WTC11 (cell line): ENCODE results near the gene DGKG. TPM values are rescaled to one million over a fixed set of nuclear protein-coding genes. Genes with fewer than 3 reads are reported as not detected.

Experiments
- ATAC-seq: fragments of 200-7000 bp; cut with Tn5 transposase; 2 replicates; pipeline ENCODE4 v1.10.0; 2021; ENCODE audit warnings: mild to moderate bottlenecking, moderate library complexity
- CTCF ChIA-PET: fragments of 300-600 bp; sonication (Branson Sonifier 250); formaldehyde crosslinking; loops from one replicate; lab custom pipeline; 2021; ENCODE audit warnings: antibody characterized with exemption; lab: Charles Lee
- POLR2A ChIA-PET: fragments of 350-600 bp; sonication (Branson Sonifier 250); formaldehyde crosslinking; loops from one replicate; lab custom pipeline; 2021; ENCODE audit warnings: antibody characterized with exemption; lab: Charles Lee
- DNase-seq: peaks from one replicate; pipeline ENCODE4 v3.0.0; 2021; ENCODE audit warnings: low spot score
- H3K27ac Mint-ChIP-seq: 2 replicates; pipeline ENCODE4 v1.8.0; 2021; ENCODE audit warnings: mixed read lengths
- H3K27me3 Mint-ChIP-seq: 2 replicates; pipeline ENCODE4 v1.8.0; 2021; ENCODE audit warnings: low read depth, mild to moderate bottlenecking, moderate library complexity, mixed read lengths
- H3K36me3 Mint-ChIP-seq: 2 replicates; pipeline ENCODE4 v1.8.0; 2021; ENCODE audit warnings: mixed read lengths
- H3K4me1 Mint-ChIP-seq: 2 replicates; pipeline ENCODE4 v1.8.0; 2022; ENCODE audit warnings: mixed read lengths
- H3K4me3 Mint-ChIP-seq: 2 replicates; pipeline ENCODE4 v1.8.0; 2021; ENCODE audit warnings: mild to moderate bottlenecking, moderate library complexity, mixed read lengths
- H3K9me3 Mint-ChIP-seq: 2 replicates; pipeline ENCODE4 v1.8.0; 2021; ENCODE audit warnings: mixed read lengths
- ATF1 ChIP-seq: sonication (generic); formaldehyde crosslinking; IDR thresholded peaks from 2 replicates; pipeline ENCODE4 v1.8.1; 2023; ENCODE audit warnings: mild to moderate bottlenecking, moderate library complexity, missing genetic modification reagents
- ATF2 ChIP-seq: sonication (generic); formaldehyde crosslinking; IDR thresholded peaks from 2 replicates; pipeline ENCODE4 v1.8.1; 2022; ENCODE audit warnings: low read depth, missing genetic modification reagents, borderline replicate concordance
- ATF6 ChIP-seq: sonication (generic); formaldehyde crosslinking; IDR thresholded peaks from 2 replicates; pipeline ENCODE4 v1.8.1; 2023; ENCODE audit warnings: mild to moderate bottlenecking, missing genetic modification reagents
- CREB1 ChIP-seq: sonication (generic); formaldehyde crosslinking; IDR thresholded peaks from 2 replicates; pipeline ENCODE4 v1.8.0; 2023; ENCODE audit warnings: mild to moderate bottlenecking, missing genetic modification reagents
- ELF4 ChIP-seq: sonication (generic); formaldehyde crosslinking; IDR thresholded peaks from 2 replicates; pipeline ENCODE4 v1.8.1; 2022; ENCODE audit warnings: low read depth, mild to moderate bottlenecking, moderate library complexity, missing genetic modification reagents
- FOXP4 ChIP-seq: sonication (generic); formaldehyde crosslinking; IDR thresholded peaks from 2 replicates; pipeline ENCODE4 v1.8.0; 2022; ENCODE audit warnings: mild to moderate bottlenecking, missing genetic modification reagents
- GTF2I ChIP-seq: fragments of 250-450 bp; sonication (Bioruptor Pico); conservative IDR thresholded peaks from 2 replicates; pipeline ENCODE4 v1.4.0; 2021; ENCODE audit warnings: mild to moderate bottlenecking
- IRF2 ChIP-seq: sonication (generic); formaldehyde crosslinking; IDR thresholded peaks from 2 replicates; pipeline ENCODE4 v1.8.0; 2022; ENCODE audit warnings: low read depth, missing genetic modification reagents, borderline replicate concordance
- JUN ChIP-seq: sonication (generic); formaldehyde crosslinking; IDR thresholded peaks from 2 replicates; pipeline ENCODE4 v1.8.0; 2023; ENCODE audit warnings: mild to moderate bottlenecking, missing genetic modification reagents
- NFATC4 ChIP-seq: fragments of 250-450 bp; sonication (Bioruptor Pico); IDR thresholded peaks from 2 replicates; pipeline ENCODE4 v1.9.0; 2021; ENCODE audit warnings: mild to moderate bottlenecking
- NFE2L1 ChIP-seq: sonication (generic); formaldehyde crosslinking; IDR thresholded peaks from 2 replicates; pipeline ENCODE4 v1.8.1; 2023; ENCODE audit warnings: missing genetic modification reagents
- NFYB ChIP-seq: sonication (generic); formaldehyde crosslinking; conservative IDR thresholded peaks from 2 replicates; pipeline ENCODE4 v1.8.0; 2022; ENCODE audit warnings: low read depth, missing genetic modification reagents
- NR3C1 ChIP-seq: sonication (generic); formaldehyde crosslinking; conservative IDR thresholded peaks from 2 replicates; pipeline ENCODE4 v1.8.1; 2023; ENCODE audit warnings: low read depth, mild to moderate bottlenecking, missing genetic modification reagents
- PREB ChIP-seq: sonication (generic); formaldehyde crosslinking; IDR thresholded peaks from 2 replicates; pipeline ENCODE4 v1.8.1; 2022; ENCODE audit warnings: mild to moderate bottlenecking, missing genetic modification reagents, moderate library complexity, borderline replicate concordance
- PRRX2 ChIP-seq: fragments of 250-450 bp; sonication (Bioruptor Pico); IDR thresholded peaks from 2 replicates; pipeline ENCODE4 v1.8.0; 2021; ENCODE audit warnings: mild to moderate bottlenecking
- RELA ChIP-seq: sonication (generic); formaldehyde crosslinking; IDR thresholded peaks from 2 replicates; pipeline ENCODE4 v1.8.1; 2022; ENCODE audit warnings: missing genetic modification reagents, mild to moderate bottlenecking, borderline replicate concordance
- RORB ChIP-seq: fragments of 250-450 bp; sonication (Bioruptor Pico); IDR thresholded peaks from 2 replicates; pipeline ENCODE4 v1.9.0; 2021; ENCODE audit warnings: mild to moderate bottlenecking
- SMAD4 ChIP-seq: sonication (generic); formaldehyde crosslinking; IDR thresholded peaks from 2 replicates; pipeline ENCODE4 v1.8.0; 2022; ENCODE audit warnings: mild to moderate bottlenecking, missing genetic modification reagents
- ZBTB21 ChIP-seq: sonication (generic); formaldehyde crosslinking; IDR thresholded peaks from 2 replicates; pipeline ENCODE4 v1.8.1; 2023; ENCODE audit warnings: mild to moderate bottlenecking, missing genetic modification reagents, borderline replicate concordance
- ZBTB43 ChIP-seq: sonication (generic); formaldehyde crosslinking; IDR thresholded peaks from 2 replicates; pipeline ENCODE4 v1.8.1; 2023; ENCODE audit warnings: mild to moderate bottlenecking, missing genetic modification reagents
- ZNF138 ChIP-seq: sonication (generic); formaldehyde crosslinking; conservative IDR thresholded peaks from 2 replicates; pipeline ENCODE4 v1.8.1; 2022; ENCODE audit warnings: mild to moderate bottlenecking, moderate library complexity, missing genetic modification reagents
- ZNF232 ChIP-seq: sonication (generic); formaldehyde crosslinking; IDR thresholded peaks from 2 replicates; pipeline ENCODE4 v1.8.0; 2022; ENCODE audit warnings: mild to moderate bottlenecking, missing genetic modification reagents
- total RNA-seq: library from RNA; stranded (reverse); gene quantifications from 3 replicates; pipeline ENCODE4 v1.2.3, GENCODE V29; 2021

Gene DGKG
- total RNA-seq, 1 experiment from 2014 or later: 0.92 TPM

- TF ChIP-seq ZBTB43 (CRISPR knock-in tag): no peak
- no peak for TF ChIP-seq NFE2L1 (CRISPR knock-in tag)
- TF ChIP-seq ATF2 (CRISPR knock-in tag): no peak
- TF ChIP-seq, all 79 proteins: peak for 0
Observed at GRCh38 chr3:186102687-186103086, 259.3 kb downstream of the DGKG start (continued).

- ChIA-PET CTCF (no interaction called here), POLR2A (no interaction called here)
- peaks cover 76% of the 10 kb centered on the region for H3K4me1 Mint-ChIP-seq
Observed at GRCh38 chr3:186100398-186100797, 261.6 kb downstream of the DGKG start.

GRCh38 chr3:186099178-186099577 lies 262.9 kb downstream of the DGKG start:
- peaks cover 82% of the 10 kb centered on the region for H3K4me1 Mint-ChIP-seq
- DNase-seq: no peak
- peak overlapping the region; percentile 82 for H3K4me3 Mint-ChIP-seq
- CTCF ChIA-PET: interaction anchor here (1.0 to 3.7 kb wide), 5 partner anchors 11 to 156 kb away, joined by 3 to 30 read pairs (median 3); no protein-coding TSS in a partner anchor
- no peaks in the 10 kb centered on the region for H3K27me3 Mint-ChIP-seq
- H3K27ac Mint-ChIP-seq: peak overlapping the region; percentile 98; the same call in 1 of the 2 replicates
- ATAC-seq: no peak
- H3K9me3 Mint-ChIP-seq: no peaks in the 10 kb centered on the region
- POLR2A ChIA-PET: no interaction called here
- H3K36me3 Mint-ChIP-seq: peaks cover 22% of the 10 kb centered on the region
- no peak for TF ChIP-seq ZNF232 (CRISPR knock-in tag)
- no peak for TF ChIP-seq RORB
- TF ChIP-seq ELF4: no peak
- TF ChIP-seq PREB (CRISPR knock-in tag): no peak
- TF ChIP-seq NFYB: no peak
- no peak for TF ChIP-seq NFATC4 (CRISPR knock-in tag)
- TF ChIP-seq ATF1 (CRISPR knock-in tag): no peak
- no peak for TF ChIP-seq PRRX2 (CRISPR knock-in tag)
- no peak for TF ChIP-seq IRF2
- no peak for TF ChIP-seq ZNF138 (CRISPR knock-in tag)
- no peak for TF ChIP-seq ZBTB21
- TF ChIP-seq RELA (CRISPR knock-in tag): no peak

More at GRCh38 chr3:186100398-186100797, 261.6 kb downstream of the DGKG start:
- no peak for DNase-seq
- H3K27me3 Mint-ChIP-seq: no peaks in the 10 kb centered on the region
- peaks cover 22% of the 10 kb centered on the region for H3K36me3 Mint-ChIP-seq
- H3K9me3 Mint-ChIP-seq: no peaks in the 10 kb centered on the region
- no peak for ATAC-seq
- H3K4me3 Mint-ChIP-seq: no peak overlapping the region
- no peak for TF ChIP-seq CREB1
- TF ChIP-seq NR3C1 (CRISPR knock-in tag): no peak
- no peak for TF ChIP-seq JUN (CRISPR knock-in tag)
- no peak for TF ChIP-seq FOXP4 (CRISPR knock-in tag)
- TF ChIP-seq GTF2I: no peak
- no peak for TF ChIP-seq ATF6 (CRISPR knock-in tag)
- TF ChIP-seq ATF2 (CRISPR knock-in tag): no peak
- TF ChIP-seq SMAD4 (CRISPR knock-in tag): no peak
- no peak overlapping the region for H3K27ac Mint-ChIP-seq
